Keratinocyte (primary cell): ENCODE results near the gene ZRANB1. TPM values are rescaled to one million over a fixed set of nuclear protein-coding genes. Genes with fewer than 3 reads are reported as not detected.

Experiments
- DNase-seq: peaks from one replicate; pipeline ENCODE4 v3.0.0-alpha.2; 2011; ENCODE audit warnings: low read depth, missing footprints, low spot score
- FAIRE-seq: peaks from 2 replicates; lab custom pipeline; 2011; peaks lifted over from hg19 to GRCh38; lab: Jason Lieb, UNC
- H2AFZ ChIP-seq: 2 replicates; pipeline ENCODE4 v1.6.0; 2012; ENCODE audit warnings: low read length, control low read depth, inconsistent platforms; ENCODE audit not compliant: control insufficient read depth
- H3K27ac ChIP-seq: 2 replicates; pipeline ENCODE4 v1.5.1; 2011; ENCODE audit warnings: low read length; ENCODE audit not compliant: control insufficient read depth, insufficient read depth
- H3K27me3 ChIP-seq: 3 replicates; pipeline ENCODE4 v1.6.0; 2011; ENCODE audit warnings: low read length; ENCODE audit not compliant: control insufficient read depth, insufficient read depth; ENCODE audit errors: extremely low read depth
- H3K36me3 ChIP-seq, 2 experiments: 2 replicates in 1 of 2; 3 replicates in 1 of 2; pipeline ENCODE4 v1.5.1; 2011; ENCODE audit warnings: low read length in 2 of 2, mild to moderate bottlenecking in 1 of 2; ENCODE audit not compliant: control insufficient read depth in 2 of 2, insufficient read depth in 2 of 2; ENCODE audit errors: extremely low read depth in 1 of 2
- H3K4me1 ChIP-seq: 3 replicates; pipeline ENCODE4 v1.5.1; 2011; ENCODE audit warnings: low read length; ENCODE audit not compliant: control insufficient read depth, insufficient read depth; ENCODE audit errors: extremely low read depth
- H3K4me2 ChIP-seq: 3 replicates; pipeline ENCODE4 v1.6.0; 2011; ENCODE audit warnings: low read depth, low read length; ENCODE audit not compliant: control insufficient read depth, insufficient read depth; ENCODE audit errors: extremely low read depth
- H3K4me3 ChIP-seq, 3 experiments: fragments of 200-600 bp in 1 of 3; sonication (generic) in 1 of 3; 2 replicates in 2 of 3; 3 replicates in 1 of 3; pipeline ENCODE4 v1.5.1; 2011 to 2016; ENCODE audit warnings: low read length in 3 of 3, mild to moderate bottlenecking in 3 of 3, control low read depth in 2 of 3, inconsistent platforms in 1 of 3, low read depth in 1 of 3, mixed read lengths in 1 of 3, mixed run types in 1 of 3, moderate library complexity in 1 of 3; ENCODE audit not compliant: control insufficient read depth in 2 of 3, insufficient read depth in 2 of 3; ENCODE audit errors: extremely low read depth in 1 of 3
- H3K79me2 ChIP-seq: 2 replicates; pipeline ENCODE4 v1.6.0; 2012; ENCODE audit warnings: low read length; ENCODE audit not compliant: control insufficient read depth, insufficient read depth
- H3K9ac ChIP-seq: 3 replicates; pipeline ENCODE4 v1.6.0; 2011; ENCODE audit warnings: low read length; ENCODE audit not compliant: control insufficient read depth, insufficient read depth; ENCODE audit errors: extremely low read depth
- H3K9me1 ChIP-seq: 3 replicates; pipeline ENCODE4 v1.6.0; 2011; ENCODE audit warnings: low read length; ENCODE audit not compliant: control insufficient read depth, insufficient read depth; ENCODE audit errors: extremely low read depth
- H3K9me3 ChIP-seq: 2 replicates; pipeline ENCODE4 v1.5.1; 2012; ENCODE audit warnings: low read depth, low read length; ENCODE audit not compliant: control insufficient read depth
- H4K20me1 ChIP-seq: 3 replicates; pipeline ENCODE4 v1.6.0; 2011; ENCODE audit warnings: low read length; ENCODE audit not compliant: control insufficient read depth, insufficient read depth; ENCODE audit errors: extremely low read depth
- CTCF ChIP-seq, 3 experiments: IDR thresholded peaks in 1 of 3; conservative IDR thresholded peaks in 1 of 3; optimal IDR thresholded peaks in 1 of 3; 2 replicates in 2 of 3; 3 replicates in 1 of 3; pipeline versions ENCODE3 to v1.5.1; 2011; ENCODE audit warnings: low read length in 3 of 3, mild to moderate bottlenecking in 3 of 3, moderate library complexity in 2 of 3, control low read depth in 1 of 3, inconsistent platforms in 1 of 3; ENCODE audit not compliant: insufficient read depth in 2 of 3; ENCODE audit errors: extremely low read depth in 1 of 3
- EZH2 ChIP-seq: IDR thresholded peaks from one replicate; pipeline ENCODE4 v1.6.1; 2012; ENCODE audit warnings: inconsistent platforms, mild to moderate bottlenecking, low read length, moderate library complexity
- dilution Hi-C: fragments of 300-500 bp; cut with MboI; formaldehyde crosslinking; loops from one replicate; pipeline ENCODE4 v1.7.0; 2020; ENCODE audit warnings: low sequenced_read_pairs; ENCODE audit not compliant: extremely low pct_ligation_motif_present
- polyA plus RNA-seq, 5 experiments: library from polyadenylated mRNA; depleted of rRNA in 3 of 5; stranded (reverse) in 3 of 5; stranded (forward) in 1 of 5; unstranded in 1 of 5; fragments of >200 nt; gene quantifications; 1 replicate in 1 of 5; 2 replicates in 3 of 5; 3 replicates in 1 of 5; pipeline versions ENCODE4 v1.2.1 to v1.2.3, GENCODE V29; 2011 to 2012; ENCODE audit warnings: missing spikeins in 2 of 5, low read depth in 1 of 5, low replicate concordance in 1 of 5

Gene ZRANB1
- polyA plus RNA-seq, 1 donor (not counting 4 experiments of a cell fraction or from before 2014, with no cell fraction given) = 9.3 TPM

DNA sequence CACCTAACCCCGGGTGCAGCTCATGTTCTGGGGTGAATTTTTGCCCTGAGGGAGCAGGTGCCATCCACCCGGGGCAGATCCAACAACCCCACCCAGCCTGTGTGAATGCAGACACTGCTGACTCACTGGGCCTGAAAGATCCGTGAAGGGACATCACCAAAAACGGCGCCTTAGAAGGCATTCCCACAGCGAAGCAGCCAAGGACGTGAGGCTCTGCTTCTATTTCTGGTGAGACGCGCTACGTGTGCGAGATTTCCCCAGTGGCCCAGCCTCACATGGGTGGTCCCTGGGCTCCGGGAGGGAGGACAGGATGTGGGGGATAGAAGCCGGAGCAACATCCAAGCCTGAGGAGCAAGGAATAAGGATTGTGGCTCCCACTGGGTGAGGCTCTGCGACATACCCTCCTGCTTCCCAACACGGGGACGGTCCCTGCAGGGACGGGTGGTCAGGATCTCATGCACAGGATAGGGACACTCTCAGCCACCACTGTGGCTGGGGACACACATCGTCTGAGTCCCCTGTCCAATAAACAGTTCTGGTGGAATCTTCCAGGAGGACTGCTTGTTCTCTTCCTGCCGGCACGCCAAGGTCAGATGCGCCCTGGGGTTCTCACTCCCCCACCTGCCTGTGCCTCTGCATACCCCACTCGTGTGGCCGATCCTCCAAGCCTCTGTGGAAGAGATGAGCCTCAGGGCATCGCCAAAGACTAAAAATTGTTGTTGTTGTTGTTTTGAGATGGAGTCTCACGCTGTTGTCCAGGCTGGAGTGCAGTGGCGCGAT lies 70.2 kb downstream of the ZRANB1 start:
- Histone ChIP-seq H3K27ac (peak overlapping the region; percentile 9), H3K4me3 (no peak overlapping the region), H3K4me1 (peaks cover 31% of the 10 kb centered on the region), H3K9ac (no peak overlapping the region), H3K9me1 (peaks cover 3% of the 10 kb centered on the region), H3K36me3 (peaks cover 20 to 22% of the 10 kb centered on the region in 2 experiments), H3K4me2 (no peak overlapping the region), H3K27me3 (no peaks in the 10 kb centered on the region), H4K20me1 (peaks cover 21% of the 10 kb centered on the region), H2AFZ (no peak overlapping the region), H3K9me3 (no peaks in the 10 kb centered on the region), H3K79me2 (peaks cover 77% of the 10 kb centered on the region)
- FAIRE-seq (no peak), DNase-seq (no peak)
- dilution Hi-C loops = no loop called here
- TF ChIP-seq CTCF (optimal IDR thresholded peaks at IDR 0.05 in 1 of 3, IDR thresholded peaks at IDR 0.05 in 1 of 3, conservative IDR thresholded peaks at IDR 0.05 in 1 of 3; ENCODE audit: extremely low read depth in 1 of 3, insufficient read depth in 2 of 3, low read length in 3 of 3) = no peak

- FAIRE-seq = no peak
- H2AFZ ChIP-seq = no peak overlapping the region
- peaks cover 18% of the 10 kb centered on the region for H4K20me1 ChIP-seq
Measured at GRCh38 chr10:125012851-125013528, 71.1 kb downstream of the ZRANB1 start.

More at GRCh38 chr10:125012851-125013528, 71.1 kb downstream of the ZRANB1 start:
- peaks cover 30% of the 10 kb centered on the region for H3K4me1 ChIP-seq
- H3K27me3 ChIP-seq = no peaks in the 10 kb centered on the region
- TF ChIP-seq CTCF (optimal IDR thresholded peaks at IDR 0.05 in 1 of 3, IDR thresholded peaks at IDR 0.05 in 1 of 3, conservative IDR thresholded peaks at IDR 0.05 in 1 of 3; ENCODE audit: extremely low read depth in 1 of 3, insufficient read depth in 2 of 3, low read length in 3 of 3) (no peak), EZH2 (no peak)
- no peak for DNase-seq
- dilution Hi-C loops = no loop called here
- no peak overlapping the region for H3K4me2 ChIP-seq
- H3K9ac ChIP-seq = no peak overlapping the region
- peaks cover 79% of the 10 kb centered on the region for H3K79me2 ChIP-seq
- H3K9me3 ChIP-seq = no peaks in the 10 kb centered on the region
- peaks cover 3% of the 10 kb centered on the region for H3K9me1 ChIP-seq
- no peak overlapping the region for H3K4me3 ChIP-seq
- no peak overlapping the region for H3K27ac ChIP-seq
- peaks cover 17 to 21% of the 10 kb centered on the region in 2 experiments for H3K36me3 ChIP-seq
